GM18507 (cell line): ENCODE measurements around the gene OR51A2.
"Not testable (repeated sequence)": the region's sequence is repeated elsewhere in the genome, so short reads cannot be mapped to it uniquely, and the experiment has no call there.

Experiments
- DNase-seq: peaks from one replicate; pipeline ENCODE4 v3.0.0; 2011; ENCODE audit warnings: low read depth; ENCODE audit not compliant: insufficient read length; ENCODE audit errors: extremely low spot score
- FAIRE-seq: peaks from 2 replicates; lab custom pipeline; 2011; peaks lifted over from hg19 to GRCh38; lab: Jason Lieb, UNC

The OR51A2 gene

GRCh38 chr11:4955613-4956012, at the start of gene OR51A2:
OR51A2 (minus strand) TSS chr11:4955713; CDS start chr11:4955713, 0 bp downstream.
- not testable (repeated sequence) for DNase-seq, FAIRE-seq

- no peak for DNase-seq
- FAIRE-seq: no peak
Measured at GRCh38 chr11:5004424-5005274, 49.1 kb upstream of the OR51A2 start.

DNA sequence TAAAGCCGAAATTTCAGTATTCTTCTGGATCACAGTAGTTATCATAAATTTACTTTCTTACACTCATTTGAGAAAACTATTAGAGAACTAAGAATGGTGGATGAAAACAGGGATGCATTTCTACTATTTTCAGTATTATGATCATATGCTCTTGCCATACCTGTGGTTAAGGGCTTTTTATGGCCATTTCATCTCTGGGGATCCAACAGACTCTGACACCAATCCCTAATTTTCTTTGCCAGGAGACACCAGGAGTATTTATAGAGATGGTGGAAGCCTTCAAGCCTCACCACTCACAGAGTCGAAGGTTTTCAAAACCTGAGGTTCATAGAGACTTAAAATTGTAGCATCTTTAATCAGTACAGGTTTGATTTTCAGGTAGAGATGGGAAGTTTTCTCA, 39.0 kb upstream of the OR51A2 start, which contains the start of gene OR51L1:
Gene OR51L1 (plus strand): TSS at position 301 of the 400 bp plus-strand sequence. CDS start 4,132 bp downstream, outside the sequence.
- FAIRE-seq: no peak

DNA sequence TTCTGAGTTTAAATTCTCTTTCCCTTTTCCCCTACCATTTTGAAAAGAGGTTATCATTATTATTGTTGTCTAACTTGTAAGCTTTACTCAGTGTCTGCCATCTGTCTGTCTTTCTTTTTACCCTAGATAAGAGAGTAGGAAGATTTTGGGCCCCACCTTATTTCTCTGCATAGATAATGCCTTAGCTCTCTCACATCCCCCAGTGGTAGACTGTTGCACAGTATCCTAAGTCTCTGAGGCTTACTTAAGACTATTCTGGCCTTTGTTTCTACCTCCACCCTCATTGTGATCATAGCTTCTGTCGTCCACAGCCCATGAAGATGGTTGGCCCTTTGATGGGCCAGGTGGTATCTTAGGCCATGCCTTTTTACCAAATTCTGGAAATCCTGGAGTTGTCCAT, 35.5 kb upstream of the OR51A2 start:
- FAIRE-seq (no peak), DNase-seq (no peak)

More for the DNA sequence above, 39.0 kb upstream of the OR51A2 start, which contains the start of gene OR51L1:
- no peak for DNase-seq

- FAIRE-seq: no peak
- no peak for DNase-seq
Measured at GRCh38 chr11:4983841-4984240, 28.3 kb upstream of the OR51A2 start.

DNA sequence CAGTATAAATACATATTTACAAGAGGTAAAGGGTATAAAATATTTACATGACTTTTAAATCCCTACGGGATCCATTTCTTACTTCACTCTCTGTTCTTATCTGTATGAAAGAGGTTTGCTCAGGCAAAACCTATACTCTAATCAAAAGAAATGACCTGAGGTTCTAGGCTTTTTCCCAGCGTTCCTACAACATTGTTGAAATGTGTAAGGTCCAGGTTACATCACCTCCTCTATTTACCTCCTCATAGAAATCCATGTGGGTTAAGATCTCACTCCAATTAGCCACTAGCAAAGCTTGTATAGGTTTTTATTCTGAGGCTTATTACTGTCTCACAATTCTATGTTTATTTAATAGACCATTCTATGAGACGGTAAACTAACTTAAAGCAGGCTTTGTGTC, 27.2 kb upstream of the OR51A2 start:
- DNase-seq (no peak), FAIRE-seq (no peak)

DNA sequence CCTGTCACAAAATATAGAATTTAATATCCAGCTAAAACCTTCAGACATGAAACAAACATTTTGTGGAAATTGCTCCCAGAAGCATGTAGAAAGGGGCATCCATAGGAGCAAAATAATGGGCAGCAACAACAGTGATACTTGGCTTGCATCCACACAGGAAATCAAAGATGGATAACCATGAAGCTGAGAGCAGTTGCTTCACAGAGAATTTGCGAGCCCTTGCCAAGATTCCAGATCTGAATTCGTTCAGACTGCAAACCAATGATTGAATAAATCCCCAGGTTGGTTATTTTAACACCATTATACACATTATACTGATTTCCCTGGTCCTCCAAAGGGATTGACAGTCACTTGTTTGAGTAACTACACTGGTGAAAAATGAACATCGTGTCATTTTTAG, 23.5 kb upstream of the OR51A2 start:
- FAIRE-seq: no peak

GRCh38 chr11:4975436-4975835, 19.9 kb upstream of the OR51A2 start:
- DNase-seq (no peak), FAIRE-seq (no peak)

More for the DNA sequence above, 23.5 kb upstream of the OR51A2 start:
- DNase-seq: no peak

DNA sequence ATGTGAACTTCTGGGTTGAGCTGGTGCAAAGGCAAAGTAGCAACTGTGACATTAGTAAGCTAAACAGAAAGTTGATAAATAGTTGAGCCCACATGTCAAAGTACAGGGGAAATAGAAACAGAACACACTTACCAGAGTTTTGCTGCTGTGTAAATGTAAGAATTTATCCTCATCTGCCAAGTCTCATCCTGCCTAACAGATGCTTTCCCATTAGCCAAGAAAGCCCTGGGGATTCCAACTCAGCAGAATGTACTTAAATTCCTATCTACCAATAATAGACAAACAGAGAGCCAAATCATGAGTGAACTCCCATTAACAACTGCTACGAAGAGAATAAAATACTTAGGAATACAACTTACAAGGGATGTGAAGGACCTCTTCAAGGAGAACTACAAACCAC, 7.3 kb upstream of the OR51A2 start:
- FAIRE-seq (no peak), DNase-seq (no peak)

- DNase-seq: no peak
- FAIRE-seq: no peak
Measured at GRCh38 chr11:4960877-4961276, 5.4 kb upstream of the OR51A2 start.

- no peak for FAIRE-seq
- no peak for DNase-seq
Measured at GRCh38 chr11:4957396-4957795, 1.9 kb upstream of the OR51A2 start.

DNA sequence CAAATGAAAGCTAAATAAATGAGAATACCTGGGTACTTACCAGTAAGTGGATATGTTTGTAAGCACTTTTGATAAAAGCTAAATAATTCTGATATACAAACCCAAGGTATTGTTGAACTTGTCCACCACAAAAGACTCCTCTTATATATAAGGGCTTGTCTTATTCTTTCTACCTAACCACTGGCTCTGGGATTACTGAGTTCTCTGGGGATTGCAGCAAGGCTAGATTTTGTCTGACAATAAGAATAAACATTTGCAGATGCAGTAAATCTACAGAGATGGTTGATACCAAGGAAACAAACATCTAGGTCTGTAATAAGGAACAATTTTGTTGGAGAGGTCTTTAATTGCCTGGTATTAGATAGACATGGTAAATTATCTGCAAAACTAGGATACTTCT, 8.0 kb downstream of the OR51A2 start, which contains the start of gene OR51A4:
Gene OR51A4 (minus strand): TSS at position 101 of the 400 bp plus-strand sequence. CDS start 505 bp downstream, outside the sequence.
- DNase-seq: no peak
- FAIRE-seq: no peak

- FAIRE-seq: no peak
- DNase-seq: no peak
Measured at GRCh38 chr11:4936745-4937144, 18.8 kb downstream of the OR51A2 start.

DNA sequence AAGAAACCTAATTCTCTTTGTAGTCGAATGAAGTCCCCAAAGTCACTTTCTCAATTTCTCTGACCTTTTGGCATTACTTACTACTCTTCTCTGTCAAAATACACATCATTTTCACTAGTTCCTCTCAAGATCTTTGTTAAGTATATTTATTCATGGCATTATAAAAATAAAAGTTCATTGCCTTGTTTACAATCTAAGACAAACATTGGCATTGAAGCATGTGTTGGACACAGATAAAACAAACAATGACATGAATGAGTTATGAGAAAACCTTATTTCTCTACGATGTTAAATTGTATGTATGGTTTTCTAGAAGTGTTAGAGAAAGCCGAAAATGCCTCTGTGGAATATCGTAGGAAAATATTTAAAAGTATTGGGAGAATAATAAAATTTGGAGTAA, 22.8 kb downstream of the OR51A2 start:
- FAIRE-seq: no peak
- DNase-seq: no peak

- FAIRE-seq (no peak), DNase-seq (no peak)
Measured at GRCh38 chr11:4926608-4927007, 28.9 kb downstream of the OR51A2 start.

DNA sequence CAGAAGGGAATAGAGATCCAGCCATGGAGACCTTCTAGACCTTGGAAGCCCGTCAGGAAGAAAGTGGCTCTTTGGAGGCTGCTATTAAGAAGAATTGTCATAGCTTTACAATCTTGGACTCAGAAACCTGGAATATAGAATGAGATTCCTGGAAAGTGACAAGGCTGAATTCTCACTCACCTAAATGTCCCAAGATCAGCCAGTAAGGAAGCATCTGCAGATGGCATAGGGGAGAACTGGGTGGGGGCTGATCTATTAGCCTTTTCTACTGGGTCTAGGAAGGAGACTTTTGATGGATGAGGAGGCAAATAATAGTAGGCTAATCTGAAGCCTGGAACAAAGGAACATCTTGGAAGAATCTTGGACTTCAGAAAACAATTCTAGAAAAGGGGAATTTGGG, 31.3 kb downstream of the OR51A2 start, which contains the start of gene OR51G1:
Gene OR51G1 (minus strand): TSS at position 101 of the 400 bp plus-strand sequence. CDS start 0 bp downstream, at position 101.
- DNase-seq: no peak
- no peak for FAIRE-seq

DNA sequence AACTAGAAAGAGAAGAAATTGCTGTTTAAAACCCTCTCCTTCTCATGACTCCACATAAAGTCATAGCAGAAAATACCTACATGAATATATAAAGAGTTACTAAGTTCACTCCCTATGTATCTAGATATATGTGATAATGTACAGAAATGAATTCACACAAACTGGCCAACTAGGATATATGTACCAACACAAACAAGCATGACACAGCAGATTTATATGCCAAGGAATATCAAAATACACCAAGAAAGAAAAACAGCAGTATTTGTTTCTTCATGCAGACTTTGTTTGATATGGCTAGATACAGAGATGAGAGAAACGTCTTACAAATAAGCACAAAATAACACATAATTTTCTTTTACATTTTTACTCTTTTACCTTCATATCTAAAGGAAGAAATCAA, 33.2 kb downstream of the OR51A2 start:
- DNase-seq (no peak), FAIRE-seq (no peak)

DNA sequence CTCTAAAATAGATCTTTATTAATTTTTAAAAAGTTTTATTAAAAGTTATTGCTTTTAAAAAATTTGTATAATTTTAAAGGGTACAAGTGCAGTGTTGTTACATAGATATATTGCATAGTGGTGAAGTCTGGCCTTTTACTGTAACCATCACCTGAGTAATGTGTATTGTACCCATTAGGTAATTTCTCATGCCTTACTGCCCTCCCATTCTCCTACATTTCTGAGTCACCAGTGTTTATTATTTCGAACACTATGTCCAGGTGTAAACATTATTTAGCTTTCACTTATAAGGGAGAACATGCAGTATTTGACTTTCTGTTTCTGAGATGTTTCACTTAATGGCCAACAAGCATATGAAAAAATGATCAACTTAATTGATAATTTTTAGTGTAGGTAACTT, 33.7 kb downstream of the OR51A2 start:
- FAIRE-seq (no peak), DNase-seq (no peak)

- no peak for FAIRE-seq
Measured at GRCh38 chr11:4919250-4919649, 36.3 kb downstream of the OR51A2 start, which contains the start of gene OR51G2. OR51G2 (minus strand) TSS chr11:4919350; CDS start chr11:4915663, 3,687 bp downstream.

GRCh38 chr11:4916581-4916980, 38.9 kb downstream of the OR51A2 start:
- no peak for FAIRE-seq
- DNase-seq: no peak

More at GRCh38 chr11:4919250-4919649, 36.3 kb downstream of the OR51A2 start, which contains the start of gene OR51G2:
- DNase-seq: no peak
